ENCODE measurements around the gene PLEKHG2. TPM values are rescaled to one million over a fixed set of nuclear protein-coding genes. Genes with fewer than 3 reads are reported as not detected.

The PLEKHG2 gene
- total and polyA plus RNA-seq, 9 of the 15 experiments (the other 6 are each of a cell fraction or from before 2014, with no cell fraction given): 0.98 to 45.7 (median 9.8) TPM

- TF ChIP-seq ZNF212 (CRISPR knock-in tag; IDR thresholded peaks at IDR 0.05): 0 out of 2 replicates have a peak, but pooled peaks have one; percentile 26
- TF ChIP-seq FOXJ2 (tag; IDR thresholded peaks at IDR 0.05): no peak
- TF ChIP-seq CHD4 (IDR thresholded peaks at IDR 0.05; ENCODE audit: insufficient read depth, insufficient replicate concordance, low read depth, low read length, poor library complexity, severe bottlenecking): no peak
- TF ChIP-seq TCFL5 (CRISPR knock-in tag; conservative IDR thresholded peaks at IDR 0.05): no peak
- TF ChIP-seq RERE (CRISPR knock-in tag; IDR thresholded peaks at IDR 0.05; ENCODE audit: borderline replicate concordance): no peak
- TF ChIP-seq, protein P1, sequence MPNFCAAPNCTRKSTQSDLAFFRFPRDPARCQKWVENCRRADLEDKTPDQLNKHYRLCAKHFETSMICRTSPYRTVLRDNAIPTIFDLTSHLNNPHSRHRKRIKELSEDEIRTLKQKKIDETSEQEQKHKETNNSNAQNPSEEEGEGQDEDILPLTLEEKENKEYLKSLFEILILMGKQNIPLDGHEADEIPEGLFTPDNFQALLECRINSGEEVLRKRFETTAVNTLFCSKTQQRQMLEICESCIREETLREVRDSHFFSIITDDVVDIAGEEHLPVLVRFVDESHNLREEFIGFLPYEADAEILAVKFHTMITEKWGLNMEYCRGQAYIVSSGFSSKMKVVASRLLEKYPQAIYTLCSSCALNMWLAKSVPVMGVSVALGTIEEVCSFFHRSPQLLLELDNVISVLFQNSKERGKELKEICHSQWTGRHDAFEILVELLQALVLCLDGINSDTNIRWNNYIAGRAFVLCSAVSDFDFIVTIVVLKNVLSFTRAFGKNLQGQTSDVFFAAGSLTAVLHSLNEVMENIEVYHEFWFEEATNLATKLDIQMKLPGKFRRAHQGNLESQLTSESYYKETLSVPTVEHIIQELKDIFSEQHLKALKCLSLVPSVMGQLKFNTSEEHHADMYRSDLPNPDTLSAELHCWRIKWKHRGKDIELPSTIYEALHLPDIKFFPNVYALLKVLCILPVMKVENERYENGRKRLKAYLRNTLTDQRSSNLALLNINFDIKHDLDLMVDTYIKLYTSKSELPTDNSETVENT (CRISPR knock-in tag; IDR thresholded peaks at IDR 0.05): peak; percentile 25; the same call in 1 of the 2 replicates
- TF ChIP-seq SMARCE1 (IDR thresholded peaks at IDR 0.05): no peak
- no peak for TF ChIP-seq SMAD3 (CRISPR knock-in tag; conservative IDR thresholded peaks at IDR 0.05)
- TF ChIP-seq, protein P2, sequence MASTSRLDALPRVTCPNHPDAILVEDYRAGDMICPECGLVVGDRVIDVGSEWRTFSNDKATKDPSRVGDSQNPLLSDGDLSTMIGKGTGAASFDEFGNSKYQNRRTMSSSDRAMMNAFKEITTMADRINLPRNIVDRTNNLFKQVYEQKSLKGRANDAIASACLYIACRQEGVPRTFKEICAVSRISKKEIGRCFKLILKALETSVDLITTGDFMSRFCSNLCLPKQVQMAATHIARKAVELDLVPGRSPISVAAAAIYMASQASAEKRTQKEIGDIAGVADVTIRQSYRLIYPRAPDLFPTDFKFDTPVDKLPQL (IDR thresholded peaks at IDR 0.05; ENCODE audit: extremely low read depth, insufficient read length): no peak
- no peak for TF ChIP-seq ZFP30 (CRISPR knock-in tag; IDR thresholded peaks at IDR 0.05; ENCODE audit: borderline replicate concordance)
- TF ChIP-seq, protein P3, sequence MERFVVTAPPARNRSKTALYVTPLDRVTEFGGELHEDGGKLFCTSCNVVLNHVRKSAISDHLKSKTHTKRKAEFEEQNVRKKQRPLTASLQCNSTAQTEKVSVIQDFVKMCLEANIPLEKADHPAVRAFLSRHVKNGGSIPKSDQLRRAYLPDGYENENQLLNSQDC (CRISPR knock-in tag; IDR thresholded peaks at IDR 0.05): no peak
- TF ChIP-seq ZNF274 (IDR thresholded peaks at IDR 0.05; ENCODE audit: borderline replicate concordance, low read depth, low read length): no peak
- TF ChIP-seq, protein P4, sequence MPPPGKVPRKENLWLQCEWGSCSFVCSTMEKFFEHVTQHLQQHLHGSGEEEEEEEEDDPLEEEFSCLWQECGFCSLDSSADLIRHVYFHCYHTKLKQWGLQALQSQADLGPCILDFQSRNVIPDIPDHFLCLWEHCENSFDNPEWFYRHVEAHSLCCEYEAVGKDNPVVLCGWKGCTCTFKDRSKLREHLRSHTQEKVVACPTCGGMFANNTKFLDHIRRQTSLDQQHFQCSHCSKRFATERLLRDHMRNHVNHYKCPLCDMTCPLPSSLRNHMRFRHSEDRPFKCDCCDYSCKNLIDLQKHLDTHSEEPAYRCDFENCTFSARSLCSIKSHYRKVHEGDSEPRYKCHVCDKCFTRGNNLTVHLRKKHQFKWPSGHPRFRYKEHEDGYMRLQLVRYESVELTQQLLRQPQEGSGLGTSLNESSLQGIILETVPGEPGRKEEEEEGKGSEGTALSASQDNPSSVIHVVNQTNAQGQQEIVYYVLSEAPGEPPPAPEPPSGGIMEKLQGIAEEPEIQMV (tag; conservative IDR thresholded peaks at IDR 0.05; ENCODE audit: low read depth): no peak
- no peak for TF ChIP-seq HCFC1 (IDR thresholded peaks at IDR 0.05; ENCODE audit: low read depth, low read length)
- TF ChIP-seq ZNF644 (tag; IDR thresholded peaks at IDR 0.05; ENCODE audit: low read depth): 0 out of 2 replicates have a peak, but pooled peaks have one; percentile 40
Observed at GRCh38 chr19:39402346-39403300, 9.8 kb upstream of the PLEKHG2 start (continued).
